Measurements from ENCODE around the gene STEAP1. TPM values are rescaled to one million over a fixed set of nuclear protein-coding genes. Genes with fewer than 3 reads are reported as not detected.

Gene STEAP1
- total and polyA plus RNA-seq, 9 of the 15 experiments (the other 6 are each of a cell fraction or from before 2014, with no cell fraction given) = 2.7 to 6.8 (median 5.1) TPM

DNA sequence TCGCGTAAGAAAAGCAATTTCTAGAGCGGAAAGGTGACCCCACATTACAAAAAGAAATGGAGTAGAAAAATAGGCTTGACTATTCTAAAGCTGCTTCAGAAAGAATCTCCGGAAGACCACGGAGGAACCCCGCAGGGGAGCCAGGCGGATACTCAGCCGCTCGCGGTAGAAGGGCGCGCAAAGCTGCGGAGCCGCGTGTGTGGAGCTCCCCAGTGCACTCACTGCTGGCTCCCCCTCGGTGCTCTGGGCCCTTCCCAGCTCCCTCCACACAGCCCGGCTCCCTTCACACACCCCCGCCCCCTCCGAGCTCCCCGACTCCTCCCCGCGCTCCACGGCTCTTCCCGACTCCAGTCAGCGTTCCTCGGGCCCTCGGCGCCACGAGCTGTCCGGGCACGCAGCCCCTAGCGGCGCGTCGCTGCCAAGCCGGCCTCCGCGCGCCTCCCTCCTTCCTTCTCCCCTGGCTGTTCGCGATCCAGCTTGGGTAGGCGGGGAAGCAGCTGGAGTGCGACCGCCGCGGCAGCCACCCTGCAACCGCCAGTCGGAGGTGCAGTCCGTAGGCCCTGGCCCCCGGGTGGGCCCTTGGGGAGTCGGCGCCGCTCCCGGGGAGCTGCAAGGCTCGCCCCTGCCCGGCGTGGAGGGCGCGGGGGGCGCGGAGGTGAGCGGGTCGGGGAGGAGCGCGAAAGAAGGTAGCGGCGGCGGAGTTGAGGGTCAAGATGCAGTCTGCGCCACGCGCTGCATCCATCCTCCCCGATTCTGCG is 57.3 kb downstream of the STEAP1 start, which contains the start of gene STEAP2 (continued):
- TF ChIP-seq YBX1 (IDR thresholded peaks at IDR 0.05) = no peak
- TF ChIP-seq, protein P1, sequence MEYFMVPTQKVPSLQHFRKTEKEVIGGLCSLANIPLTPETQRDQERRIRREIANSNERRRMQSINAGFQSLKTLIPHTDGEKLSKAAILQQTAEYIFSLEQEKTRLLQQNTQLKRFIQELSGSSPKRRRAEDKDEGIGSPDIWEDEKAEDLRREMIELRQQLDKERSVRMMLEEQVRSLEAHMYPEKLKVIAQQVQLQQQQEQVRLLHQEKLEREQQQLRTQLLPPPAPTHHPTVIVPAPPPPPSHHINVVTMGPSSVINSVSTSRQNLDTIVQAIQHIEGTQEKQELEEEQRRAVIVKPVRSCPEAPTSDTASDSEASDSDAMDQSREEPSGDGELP (CRISPR knock-in tag; IDR thresholded peaks at IDR 0.05; ENCODE audit: borderline replicate concordance) = peak; percentile 40; the same call in 1 of the 2 replicates
- peak; percentile 74 for TF ChIP-seq SAFB (IDR thresholded peaks at IDR 0.05; ENCODE audit: borderline replicate concordance, low read depth, low read length)
- TF ChIP-seq, protein P2, sequence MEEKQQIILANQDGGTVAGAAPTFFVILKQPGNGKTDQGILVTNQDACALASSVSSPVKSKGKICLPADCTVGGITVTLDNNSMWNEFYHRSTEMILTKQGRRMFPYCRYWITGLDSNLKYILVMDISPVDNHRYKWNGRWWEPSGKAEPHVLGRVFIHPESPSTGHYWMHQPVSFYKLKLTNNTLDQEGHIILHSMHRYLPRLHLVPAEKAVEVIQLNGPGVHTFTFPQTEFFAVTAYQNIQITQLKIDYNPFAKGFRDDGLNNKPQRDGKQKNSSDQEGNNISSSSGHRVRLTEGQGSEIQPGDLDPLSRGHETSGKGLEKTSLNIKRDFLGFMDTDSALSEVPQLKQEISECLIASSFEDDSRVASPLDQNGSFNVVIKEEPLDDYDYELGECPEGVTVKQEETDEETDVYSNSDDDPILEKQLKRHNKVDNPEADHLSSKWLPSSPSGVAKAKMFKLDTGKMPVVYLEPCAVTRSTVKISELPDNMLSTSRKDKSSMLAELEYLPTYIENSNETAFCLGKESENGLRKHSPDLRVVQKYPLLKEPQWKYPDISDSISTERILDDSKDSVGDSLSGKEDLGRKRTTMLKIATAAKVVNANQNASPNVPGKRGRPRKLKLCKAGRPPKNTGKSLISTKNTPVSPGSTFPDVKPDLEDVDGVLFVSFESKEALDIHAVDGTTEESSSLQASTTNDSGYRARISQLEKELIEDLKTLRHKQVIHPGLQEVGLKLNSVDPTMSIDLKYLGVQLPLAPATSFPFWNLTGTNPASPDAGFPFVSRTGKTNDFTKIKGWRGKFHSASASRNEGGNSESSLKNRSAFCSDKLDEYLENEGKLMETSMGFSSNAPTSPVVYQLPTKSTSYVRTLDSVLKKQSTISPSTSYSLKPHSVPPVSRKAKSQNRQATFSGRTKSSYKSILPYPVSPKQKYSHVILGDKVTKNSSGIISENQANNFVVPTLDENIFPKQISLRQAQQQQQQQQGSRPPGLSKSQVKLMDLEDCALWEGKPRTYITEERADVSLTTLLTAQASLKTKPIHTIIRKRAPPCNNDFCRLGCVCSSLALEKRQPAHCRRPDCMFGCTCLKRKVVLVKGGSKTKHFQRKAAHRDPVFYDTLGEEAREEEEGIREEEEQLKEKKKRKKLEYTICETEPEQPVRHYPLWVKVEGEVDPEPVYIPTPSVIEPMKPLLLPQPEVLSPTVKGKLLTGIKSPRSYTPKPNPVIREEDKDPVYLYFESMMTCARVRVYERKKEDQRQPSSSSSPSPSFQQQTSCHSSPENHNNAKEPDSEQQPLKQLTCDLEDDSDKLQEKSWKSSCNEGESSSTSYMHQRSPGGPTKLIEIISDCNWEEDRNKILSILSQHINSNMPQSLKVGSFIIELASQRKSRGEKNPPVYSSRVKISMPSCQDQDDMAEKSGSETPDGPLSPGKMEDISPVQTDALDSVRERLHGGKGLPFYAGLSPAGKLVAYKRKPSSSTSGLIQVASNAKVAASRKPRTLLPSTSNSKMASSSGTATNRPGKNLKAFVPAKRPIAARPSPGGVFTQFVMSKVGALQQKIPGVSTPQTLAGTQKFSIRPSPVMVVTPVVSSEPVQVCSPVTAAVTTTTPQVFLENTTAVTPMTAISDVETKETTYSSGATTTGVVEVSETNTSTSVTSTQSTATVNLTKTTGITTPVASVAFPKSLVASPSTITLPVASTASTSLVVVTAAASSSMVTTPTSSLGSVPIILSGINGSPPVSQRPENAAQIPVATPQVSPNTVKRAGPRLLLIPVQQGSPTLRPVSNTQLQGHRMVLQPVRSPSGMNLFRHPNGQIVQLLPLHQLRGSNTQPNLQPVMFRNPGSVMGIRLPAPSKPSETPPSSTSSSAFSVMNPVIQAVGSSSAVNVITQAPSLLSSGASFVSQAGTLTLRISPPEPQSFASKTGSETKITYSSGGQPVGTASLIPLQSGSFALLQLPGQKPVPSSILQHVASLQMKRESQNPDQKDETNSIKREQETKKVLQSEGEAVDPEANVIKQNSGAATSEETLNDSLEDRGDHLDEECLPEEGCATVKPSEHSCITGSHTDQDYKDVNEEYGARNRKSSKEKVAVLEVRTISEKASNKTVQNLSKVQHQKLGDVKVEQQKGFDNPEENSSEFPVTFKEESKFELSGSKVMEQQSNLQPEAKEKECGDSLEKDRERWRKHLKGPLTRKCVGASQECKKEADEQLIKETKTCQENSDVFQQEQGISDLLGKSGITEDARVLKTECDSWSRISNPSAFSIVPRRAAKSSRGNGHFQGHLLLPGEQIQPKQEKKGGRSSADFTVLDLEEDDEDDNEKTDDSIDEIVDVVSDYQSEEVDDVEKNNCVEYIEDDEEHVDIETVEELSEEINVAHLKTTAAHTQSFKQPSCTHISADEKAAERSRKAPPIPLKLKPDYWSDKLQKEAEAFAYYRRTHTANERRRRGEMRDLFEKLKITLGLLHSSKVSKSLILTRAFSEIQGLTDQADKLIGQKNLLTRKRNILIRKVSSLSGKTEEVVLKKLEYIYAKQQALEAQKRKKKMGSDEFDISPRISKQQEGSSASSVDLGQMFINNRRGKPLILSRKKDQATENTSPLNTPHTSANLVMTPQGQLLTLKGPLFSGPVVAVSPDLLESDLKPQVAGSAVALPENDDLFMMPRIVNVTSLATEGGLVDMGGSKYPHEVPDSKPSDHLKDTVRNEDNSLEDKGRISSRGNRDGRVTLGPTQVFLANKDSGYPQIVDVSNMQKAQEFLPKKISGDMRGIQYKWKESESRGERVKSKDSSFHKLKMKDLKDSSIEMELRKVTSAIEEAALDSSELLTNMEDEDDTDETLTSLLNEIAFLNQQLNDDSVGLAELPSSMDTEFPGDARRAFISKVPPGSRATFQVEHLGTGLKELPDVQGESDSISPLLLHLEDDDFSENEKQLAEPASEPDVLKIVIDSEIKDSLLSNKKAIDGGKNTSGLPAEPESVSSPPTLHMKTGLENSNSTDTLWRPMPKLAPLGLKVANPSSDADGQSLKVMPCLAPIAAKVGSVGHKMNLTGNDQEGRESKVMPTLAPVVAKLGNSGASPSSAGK (IDR thresholded peaks at IDR 0.05) = peak; percentile 72
- no peak for TF ChIP-seq PHTF2 (CRISPR knock-in tag; IDR thresholded peaks at IDR 0.05)
- no peak for TF ChIP-seq CCNT2 (IDR thresholded peaks at IDR 0.05; ENCODE audit: borderline replicate concordance, extremely low read depth, insufficient read length, low read depth, low read length)
- TF ChIP-seq, protein P3, sequence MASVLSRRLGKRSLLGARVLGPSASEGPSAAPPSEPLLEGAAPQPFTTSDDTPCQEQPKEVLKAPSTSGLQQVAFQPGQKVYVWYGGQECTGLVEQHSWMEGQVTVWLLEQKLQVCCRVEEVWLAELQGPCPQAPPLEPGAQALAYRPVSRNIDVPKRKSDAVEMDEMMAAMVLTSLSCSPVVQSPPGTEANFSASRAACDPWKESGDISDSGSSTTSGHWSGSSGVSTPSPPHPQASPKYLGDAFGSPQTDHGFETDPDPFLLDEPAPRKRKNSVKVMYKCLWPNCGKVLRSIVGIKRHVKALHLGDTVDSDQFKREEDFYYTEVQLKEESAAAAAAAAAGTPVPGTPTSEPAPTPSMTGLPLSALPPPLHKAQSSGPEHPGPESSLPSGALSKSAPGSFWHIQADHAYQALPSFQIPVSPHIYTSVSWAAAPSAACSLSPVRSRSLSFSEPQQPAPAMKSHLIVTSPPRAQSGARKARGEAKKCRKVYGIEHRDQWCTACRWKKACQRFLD (CRISPR knock-in tag; IDR thresholded peaks at IDR 0.05) = no peak
- peak; percentile 20; the same call in 1 of the 2 replicates for TF ChIP-seq RNF2 (IDR thresholded peaks at IDR 0.05)
- TF ChIP-seq PCBP1 (IDR thresholded peaks at IDR 0.05; ENCODE audit: low read depth, low read length, poor library complexity, severe bottlenecking) = peak; percentile 50
- no peak for TF ChIP-seq PRPF4 (IDR thresholded peaks at IDR 0.05; ENCODE audit: insufficient read depth, low read depth, low read length, poor library complexity, severe bottlenecking)
